HFF-Myc (cell line): ENCODE results near the gene DAND5.
A peak's percentile ranks its signal among the peaks of the same experiment; 100 is the strongest.

Experiments used
- DNase-seq: peaks from one replicate; pipeline ENCODE4 v3.0.0-alpha.2; 2011; ENCODE audit warnings: low read depth; ENCODE audit errors: extremely low read depth
- H3K4me3 ChIP-seq: replicated peaks from 2 replicates; pipeline ENCODE4 v1.5.1; 2011; ENCODE audit warnings: low read depth, mild to moderate bottlenecking, control low read depth, low read length
- TF ChIP-seq, protein P1 (sequence below): IDR thresholded peaks from 2 replicates; pipeline ENCODE4 v1.5.1; 2012; ENCODE audit warnings: mild to moderate bottlenecking, low read depth, low read length, control low read depth; ENCODE audit errors: missing control alignments

The DAND5 gene

GRCh38 chr19:12987781-12988180 lies 18.4 kb downstream of the DAND5 start:
- no peak overlapping the region for H3K4me3 ChIP-seq

GRCh38 chr19:12990431-12990830 lies 21.1 kb downstream of the DAND5 start:
- H3K4me3 ChIP-seq: no peak overlapping the region
- TF ChIP-seq, protein P1, sequence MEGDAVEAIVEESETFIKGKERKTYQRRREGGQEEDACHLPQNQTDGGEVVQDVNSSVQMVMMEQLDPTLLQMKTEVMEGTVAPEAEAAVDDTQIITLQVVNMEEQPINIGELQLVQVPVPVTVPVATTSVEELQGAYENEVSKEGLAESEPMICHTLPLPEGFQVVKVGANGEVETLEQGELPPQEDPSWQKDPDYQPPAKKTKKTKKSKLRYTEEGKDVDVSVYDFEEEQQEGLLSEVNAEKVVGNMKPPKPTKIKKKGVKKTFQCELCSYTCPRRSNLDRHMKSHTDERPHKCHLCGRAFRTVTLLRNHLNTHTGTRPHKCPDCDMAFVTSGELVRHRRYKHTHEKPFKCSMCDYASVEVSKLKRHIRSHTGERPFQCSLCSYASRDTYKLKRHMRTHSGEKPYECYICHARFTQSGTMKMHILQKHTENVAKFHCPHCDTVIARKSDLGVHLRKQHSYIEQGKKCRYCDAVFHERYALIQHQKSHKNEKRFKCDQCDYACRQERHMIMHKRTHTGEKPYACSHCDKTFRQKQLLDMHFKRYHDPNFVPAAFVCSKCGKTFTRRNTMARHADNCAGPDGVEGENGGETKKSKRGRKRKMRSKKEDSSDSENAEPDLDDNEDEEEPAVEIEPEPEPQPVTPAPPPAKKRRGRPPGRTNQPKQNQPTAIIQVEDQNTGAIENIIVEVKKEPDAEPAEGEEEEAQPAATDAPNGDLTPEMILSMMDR: no peak
- no peak for DNase-seq

More at GRCh38 chr19:12987781-12988180, 18.4 kb downstream of the DAND5 start:
- no peak for DNase-seq
- TF ChIP-seq, protein P1: no peak

DNA sequence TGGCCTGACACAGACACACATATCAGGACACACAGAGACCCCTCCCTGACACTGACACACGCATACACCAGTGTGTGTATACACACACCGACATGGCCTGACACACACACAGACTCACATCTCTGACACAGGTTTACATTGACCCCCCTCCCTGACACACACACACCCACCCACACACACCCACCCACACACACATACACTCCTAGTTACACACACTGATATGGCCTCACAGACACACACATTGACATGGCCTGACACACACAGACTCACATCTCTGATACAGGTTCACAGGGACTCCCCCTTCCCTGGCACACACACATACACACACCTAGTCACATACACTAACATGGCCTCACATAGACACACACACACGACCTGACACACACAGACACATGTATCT lies 21.5 kb downstream of the DAND5 start:
- DNase-seq: no peak
- TF ChIP-seq, protein P1: no peak
- H3K4me3 ChIP-seq: no peak overlapping the region

- DNase-seq: no peak
Measured at GRCh38 chr19:12991296-12991695, 21.9 kb downstream of the DAND5 start.

DNA sequence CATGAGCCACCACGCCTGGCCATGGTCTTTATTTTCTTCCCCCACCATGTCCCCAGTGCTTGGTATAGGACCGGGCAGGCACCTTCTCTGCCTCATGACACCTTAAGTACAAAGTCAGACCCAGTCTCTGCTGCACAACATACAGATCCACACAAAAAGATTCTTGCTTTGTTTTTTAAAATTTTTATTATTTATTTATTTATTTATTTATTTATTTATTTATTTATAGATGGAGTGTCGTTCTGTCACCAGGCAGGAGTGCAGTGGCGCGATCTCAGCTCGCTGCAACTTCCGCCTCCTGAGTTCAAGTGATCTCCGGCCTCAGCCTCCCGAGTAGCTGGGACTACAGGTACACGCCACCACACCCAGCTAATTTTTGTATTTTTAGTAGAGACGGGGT lies 23.4 kb downstream of the DAND5 start:
- no peak overlapping the region for H3K4me3 ChIP-seq
- no peak for DNase-seq
- TF ChIP-seq, protein P1: no peak

More at GRCh38 chr19:12991296-12991695, 21.9 kb downstream of the DAND5 start:
- H3K4me3 ChIP-seq: no peak overlapping the region
- TF ChIP-seq, protein P1: no peak

DNA sequence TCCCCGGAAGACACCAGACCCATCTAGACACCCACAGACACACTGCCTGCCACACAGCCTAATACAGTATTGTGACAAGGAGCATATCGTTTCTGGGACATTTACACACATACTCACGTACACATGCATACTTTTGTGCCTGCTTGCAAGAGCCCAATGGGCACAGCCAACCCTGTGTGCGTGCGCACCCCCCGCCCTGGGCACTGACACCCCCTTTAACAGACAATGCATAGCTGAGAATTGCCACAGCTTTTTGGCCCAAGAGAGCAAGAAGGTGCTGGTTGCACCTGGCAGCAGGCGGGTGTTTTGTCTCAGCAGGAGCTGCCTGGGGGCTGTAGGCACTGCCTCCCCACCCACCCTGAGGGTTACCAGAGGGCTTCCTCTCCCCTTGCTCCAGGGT lies 24.2 kb downstream of the DAND5 start:
- no peak overlapping the region for H3K4me3 ChIP-seq
- no peak for DNase-seq
- TF ChIP-seq, protein P1: no peak

- H3K4me3 ChIP-seq: peak within 1 kb of the TSS; percentile 84
- DNase-seq: no peak
- TF ChIP-seq, protein P1: no peak
Measured at GRCh38 chr19:12994701-12995595, 25.6 kb downstream of the DAND5 start, which contains the start of gene NFIX. Gene NFIX, plus strand, starts transcription at chr19:12995475. Its CDS starts 363 bp downstream, at chr19:12995838.
